Stimulated activated CD8-positive, alpha-beta memory T cell treated with anti-CD3 and anti-CD28 coated beads, Interleukin-15, amount 100 ng/mL, for 4 hours (primary cell): Measurements from ENCODE around the gene CYB5RL.
"Not testable (repeated sequence)": the region's sequence is repeated elsewhere in the genome, so short reads cannot be mapped to it uniquely, and the experiment has no call there.

ENCODE experiments used
- DNase-seq, 2 donors: peaks; one replicate each; pipeline ENCODE4 v3.0.0-alpha.2; 2020; ENCODE audit warnings: low read depth in 2 of 2

Gene CYB5RL

GRCh38 chr1:54199765-54200518 is at the start of gene CYB5RL, which contains the start of gene MRPL37:
Gene CYB5RL, minus strand, starts transcription at chr1:54200030. Its CDS starts 4,414 bp downstream, at chr1:54195616.
Gene MRPL37, plus strand, starts transcription at chr1:54200167. Its CDS starts 77 bp downstream, at chr1:54200244.
- peak; percentile 69 to 82 for DNase-seq

GRCh38 chr1:54248966-54249365 is 49.1 kb upstream of the CYB5RL start:
- DNase-seq, result no peak

- DNase-seq, result no peak
Observed at GRCh38 chr1:54247863-54248515, 48.2 kb upstream of the CYB5RL start.

- no peak for DNase-seq
Observed at GRCh38 chr1:54246116-54246721, 46.4 kb upstream of the CYB5RL start.

GRCh38 chr1:54245501-54245900 is 45.7 kb upstream of the CYB5RL start:
- no peak for DNase-seq

- no peak for DNase-seq
Observed at GRCh38 chr1:54244655-54245054, 44.8 kb upstream of the CYB5RL start.

- DNase-seq, result no peak
Observed at GRCh38 chr1:54243022-54243421, 43.2 kb upstream of the CYB5RL start.

- DNase-seq, result no peak
Observed at GRCh38 chr1:54241364-54241763, 41.5 kb upstream of the CYB5RL start.

- no peak for DNase-seq
Observed at GRCh38 chr1:54240741-54241335, 41.0 kb upstream of the CYB5RL start.

- no peak for DNase-seq
Observed at GRCh38 chr1:54239631-54240031, 39.8 kb upstream of the CYB5RL start.

- no peak for DNase-seq
Observed at GRCh38 chr1:54239035-54239383, 39.2 kb upstream of the CYB5RL start.

- no peak for DNase-seq
Observed at GRCh38 chr1:54238353-54239034, 38.7 kb upstream of the CYB5RL start.

GRCh38 chr1:54237586-54237985 is 37.8 kb upstream of the CYB5RL start:
- DNase-seq, result no peak

GRCh38 chr1:54234284-54234683 is 34.5 kb upstream of the CYB5RL start:
- DNase-seq, result no peak

GRCh38 chr1:54233196-54233595 is 33.4 kb upstream of the CYB5RL start:
- not testable (repeated sequence) for DNase-seq

GRCh38 chr1:54230507-54231339 is 30.9 kb upstream of the CYB5RL start:
- no peak for DNase-seq

- no peak for DNase-seq
Observed at GRCh38 chr1:54229281-54229891, 29.6 kb upstream of the CYB5RL start.

- no peak for DNase-seq
Observed at GRCh38 chr1:54228638-54229079, 28.8 kb upstream of the CYB5RL start.

GRCh38 chr1:54227891-54228310 is 28.1 kb upstream of the CYB5RL start:
- DNase-seq, result no peak

- no peak for DNase-seq
Observed at GRCh38 chr1:54227091-54227602, 27.3 kb upstream of the CYB5RL start.
